Measurements from ENCODE around the gene DENND5A.

- TF ChIP-seq ZNF398 (CRISPR knock-in tag; IDR thresholded peaks at IDR 0.05) (no peak), MYBL2 (IDR thresholded peaks at IDR 0.05; ENCODE audit: low read depth) (no peak), MYBL2 (CRISPR knock-in tag; IDR thresholded peaks at IDR 0.05; ENCODE audit: borderline replicate concordance) (no peak), JUN (IDR thresholded peaks at IDR 0.05; ENCODE audit: borderline replicate concordance, low read depth, low read length) (no peak), JUN (CRISPR knock-in tag; IDR thresholded peaks at IDR 0.05; ENCODE audit: borderline replicate concordance) (no peak), MEF2A (IDR thresholded peaks at IDR 0.05; ENCODE audit: control insufficient read depth, low read depth, low read length) (no peak), ATF6 (CRISPR knock-in tag; IDR thresholded peaks at IDR 0.05) (no peak), IRF9 (tag; IDR thresholded peaks at IDR 0.05) (no peak), ZFP91 (CRISPR knock-in tag; IDR thresholded peaks at IDR 0.05) (no peak), ELF4 (CRISPR knock-in tag; IDR thresholded peaks at IDR 0.05) (no peak), USF2 (CRISPR knock-in tag; IDR thresholded peaks at IDR 0.05) (no peak)
These were observed 175.5 kb downstream of the DENND5A start for GRCh38 chr11:9089636-9090035.
